Muscle layer of colon (tissue), 2 donors: Measurements from ENCODE around the gene GABPB2.
A peak's percentile ranks its signal among the peaks of the same experiment; 100 is the strongest.

Source experiments
- H3K27ac ChIP-seq: one replicate; pipeline ENCODE4 v1.7.0; 2013; ENCODE audit warnings: low read depth, mild to moderate bottlenecking, low read length, moderate library complexity
- H3K27me3 ChIP-seq, 2 donors: one replicate each; pipeline ENCODE4 v1.7.0; 2013; ENCODE audit warnings: low read length in 2 of 2, mild to moderate bottlenecking in 2 of 2; ENCODE audit not compliant: insufficient read depth in 2 of 2, control insufficient read depth in 1 of 2
- H3K36me3 ChIP-seq: one replicate; pipeline ENCODE4 v1.7.0; 2013; ENCODE audit warnings: mild to moderate bottlenecking, low read length; ENCODE audit not compliant: insufficient read depth
- H3K4me1 ChIP-seq: one replicate; pipeline ENCODE4 v1.7.0; 2013; ENCODE audit warnings: mild to moderate bottlenecking, low read length; ENCODE audit not compliant: insufficient read depth
- H3K4me3 ChIP-seq, 2 donors: one replicate each; pipeline ENCODE4 v1.7.0; 2013; ENCODE audit warnings: low read length in 2 of 2, low read depth in 1 of 2, mild to moderate bottlenecking in 1 of 2, moderate library complexity in 1 of 2
- H3K9ac ChIP-seq: one replicate; pipeline ENCODE4 v1.7.0; 2013; ENCODE audit warnings: low read length
- H3K9me3 ChIP-seq: one replicate; pipeline ENCODE4 v1.7.0; 2013; ENCODE audit warnings: mild to moderate bottlenecking, low read length
- donor health status: abdominal sarcoma.
- donor health status: Adenocarcinoma of cecum.

Gene GABPB2

GRCh38 chr1:151048645-151049032 is 21.9 kb upstream of the GABPB2 start:
- Histone ChIP-seq H3K9ac (peak overlapping the region; percentile 84), H3K4me3 (peak overlapping the region; percentile 63 to 80), H3K27ac (peak overlapping the region; percentile 93), H3K9me3 (no peaks in the 10 kb centered on the region), H3K36me3 (peaks cover 14% of the 10 kb centered on the region), H3K4me1 (peaks cover 9% of the 10 kb centered on the region), H3K27me3 (no peaks in the 10 kb centered on the region)

GRCh38 chr1:151049458-151049857 is 21.1 kb upstream of the GABPB2 start:
- H3K4me3 ChIP-seq = no peak overlapping the region
- no peak overlapping the region for H3K9ac ChIP-seq
- H3K27ac ChIP-seq = no peak overlapping the region
- no peaks in the 10 kb centered on the region for H3K9me3 ChIP-seq
- no peaks in the 10 kb centered on the region for H3K27me3 ChIP-seq
- H3K36me3 ChIP-seq = peaks cover 20% of the 10 kb centered on the region
- peaks cover 9% of the 10 kb centered on the region for H3K4me1 ChIP-seq

GRCh38 chr1:151050051-151050688 is 20.4 kb upstream of the GABPB2 start:
- Histone ChIP-seq H3K4me1 (peaks cover 9% of the 10 kb centered on the region), H3K9ac (no peak overlapping the region), H3K36me3 (peaks cover 27% of the 10 kb centered on the region), H3K9me3 (no peaks in the 10 kb centered on the region), H3K27me3 (no peaks in the 10 kb centered on the region), H3K4me3 (no peak overlapping the region), H3K27ac (no peak overlapping the region)

- Histone ChIP-seq H3K4me1 (peaks cover 19% of the 10 kb centered on the region), H3K27ac (no peak overlapping the region), H3K4me3 (no peak overlapping the region), H3K9ac (no peak overlapping the region), H3K27me3 (no peaks in the 10 kb centered on the region), H3K36me3 (peaks cover 38% of the 10 kb centered on the region), H3K9me3 (no peaks in the 10 kb centered on the region)
Measured at GRCh38 chr1:151051356-151052009, 19.1 kb upstream of the GABPB2 start.

GRCh38 chr1:151054971-151055547 is 15.5 kb upstream of the GABPB2 start:
- no peak overlapping the region for H3K9ac ChIP-seq
- peaks cover 42% of the 10 kb centered on the region for H3K36me3 ChIP-seq
- H3K9me3 ChIP-seq = no peaks in the 10 kb centered on the region
- H3K4me3 ChIP-seq = no peak overlapping the region
- H3K27me3 ChIP-seq = no peaks in the 10 kb centered on the region
- H3K27ac ChIP-seq = peak overlapping the region; percentile 28
- peaks cover 30% of the 10 kb centered on the region for H3K4me1 ChIP-seq

GRCh38 chr1:151055581-151055980 is 15.0 kb upstream of the GABPB2 start:
- Histone ChIP-seq H3K36me3 (peaks cover 42% of the 10 kb centered on the region), H3K4me1 (peaks cover 30% of the 10 kb centered on the region), H3K27ac (peak overlapping the region; percentile 41), H3K27me3 (no peaks in the 10 kb centered on the region), H3K4me3 (no peak overlapping the region), H3K9me3 (no peaks in the 10 kb centered on the region), H3K9ac (no peak overlapping the region)

GRCh38 chr1:151056149-151056548 is 14.4 kb upstream of the GABPB2 start:
- Histone ChIP-seq H3K27me3 (no peaks in the 10 kb centered on the region), H3K4me3 (no peak overlapping the region), H3K9ac (no peak overlapping the region), H3K36me3 (peaks cover 42% of the 10 kb centered on the region), H3K9me3 (no peaks in the 10 kb centered on the region), H3K4me1 (peaks cover 34% of the 10 kb centered on the region), H3K27ac (peak overlapping the region; percentile 41)

- peak overlapping the region; percentile 90 for H3K9ac ChIP-seq
- peak overlapping the region; percentile 97 for H3K27ac ChIP-seq
- H3K9me3 ChIP-seq = no peaks in the 10 kb centered on the region
- H3K4me3 ChIP-seq = peak overlapping the region; percentile 94 to 97
- peaks cover 36% of the 10 kb centered on the region for H3K4me1 ChIP-seq
- no peaks in the 10 kb centered on the region for H3K27me3 ChIP-seq
- peaks cover 28% of the 10 kb centered on the region for H3K36me3 ChIP-seq
Measured at GRCh38 chr1:151058692-151059091, 11.9 kb upstream of the GABPB2 start.

GRCh38 chr1:151059109-151060006 is 11.2 kb upstream of the GABPB2 start, which contains the start of gene CDC42SE1:
TSS of gene CDC42SE1 (minus strand) at chr1:151059622. CDS start at chr1:151055730, 3,892 bp downstream.
- peak within 1 kb of the TSS; percentile 90 for H3K9ac ChIP-seq
- H3K9me3 ChIP-seq = no peaks in the 10 kb centered on the region
- H3K4me1 ChIP-seq = peaks cover 36% of the 10 kb centered on the region
- peak within 1 kb of the TSS; percentile 97 for H3K27ac ChIP-seq
- H3K4me3 ChIP-seq = peak within 1 kb of the TSS; percentile 94 to 97
- no peaks in the 10 kb centered on the region for H3K27me3 ChIP-seq
- H3K36me3 ChIP-seq = peaks cover 23% of the 10 kb centered on the region

- H3K27me3 ChIP-seq = no peaks in the 10 kb centered on the region
- no peaks in the 10 kb centered on the region for H3K9me3 ChIP-seq
- H3K9ac ChIP-seq = peak within 1 kb of the TSS; percentile 90
- peaks cover 36% of the 10 kb centered on the region for H3K4me1 ChIP-seq
- H3K27ac ChIP-seq = peak within 1 kb of the TSS; percentile 97
- H3K36me3 ChIP-seq = peaks cover 15% of the 10 kb centered on the region
- H3K4me3 ChIP-seq = peak within 1 kb of the TSS; percentile 94 to 97
Measured at GRCh38 chr1:151060007-151060656, 10.4 kb upstream of the GABPB2 start, which contains the start of gene MLLT11. TSS of gene MLLT11 (plus strand) at chr1:151060397. CDS start at chr1:151067225, 6,828 bp downstream.
